ENCODE data around the gene LMAN1. TPM values are rescaled to one million over a fixed set of nuclear protein-coding genes. Genes with fewer than 3 reads are reported as not detected.

The LMAN1 gene
- total and polyA plus RNA-seq, 4 donors = 77.2 to 265 (median 98.6) TPM

- Histone ChIP-seq H3K36me3 (ENCODE audit: control insufficient read depth in 4 of 4, insufficient read depth in 3 of 4, low read depth in 1 of 4, low read length in 3 of 4) (peaks cover 0 to 28% (median 24%) of the 10 kb centered on the region in 4 donors), H3K4me1 (ENCODE audit: control insufficient read depth in 4 of 4, insufficient read depth in 4 of 4, low read length in 3 of 4) (peaks cover 4 to 15% (median 7%) of the 10 kb centered on the region in 4 donors), H3K27ac (ENCODE audit: low read depth in 1 of 2, low read length in 2 of 2) (peak overlapping the region; percentile 97 to 98), H3K4me3 (ENCODE audit: low read depth in 1 of 3, low read length in 3 of 3) (peak overlapping the region; percentile 80 to 99 (median 90)), H3K27me3 (ENCODE audit: control insufficient read depth in 4 of 4, insufficient read depth in 4 of 4, low read length in 3 of 4) (no peaks in the 10 kb centered on the region), H3K9ac (ENCODE audit: low read depth in 1 of 2, low read length in 2 of 2) (peak overlapping the region; percentile 97 to 98), H3K9me3 (ENCODE audit: control insufficient read depth in 4 of 4, low read length in 3 of 4) (no peaks in the 10 kb centered on the region)
- no peak for DNase-seq (ENCODE audit: low spot score)
- WGBS = 5% methylated on average over 4 of the region's 4 CpGs
- no peak for TF ChIP-seq RXRA (IDR thresholded peaks at IDR 0.05)
- TF ChIP-seq REST (IDR thresholded peaks at IDR 0.05) = peak; percentile 9
- no peak for TF ChIP-seq ZBTB33 (IDR thresholded peaks at IDR 0.05)
- TF ChIP-seq RAD21 (IDR thresholded peaks at IDR 0.05) = no peak
- TF ChIP-seq EGR1 (IDR thresholded peaks at IDR 0.05; ENCODE audit: low read depth in 2 of 2) = no peak
- TF ChIP-seq HNF4A (conservative IDR thresholded peaks at IDR 0.05) = no peak
- TF ChIP-seq MAX (IDR thresholded peaks at IDR 0.05) = no peak
- TF ChIP-seq TAF1 (conservative IDR thresholded peaks at IDR 0.05) = no peak
- peak in 1 of 2 donors; percentile 14 for TF ChIP-seq JUND (IDR thresholded peaks at IDR 0.05)
- no peak for TF ChIP-seq FOXA2 (IDR thresholded peaks at IDR 0.05)
- TF ChIP-seq FOXA1 (IDR thresholded peaks at IDR 0.05) = no peak
- no peak for TF ChIP-seq NR2F2 (IDR thresholded peaks at IDR 0.05)
- TF ChIP-seq HNF4G (IDR thresholded peaks at IDR 0.05) = no peak
Measured at GRCh38 chr18:59357928-59358327, 1.1 kb downstream of the LMAN1 start.

- H3K9ac ChIP-seq (ENCODE audit: low read depth in 1 of 2, low read length in 2 of 2) = no peak overlapping the region
- peaks cover 5 to 53% (median 50%) of the 10 kb centered on the region in 4 donors for H3K36me3 ChIP-seq (ENCODE audit: control insufficient read depth in 4 of 4, insufficient read depth in 3 of 4, low read depth in 1 of 4, low read length in 3 of 4)
- DNase-seq (ENCODE audit: low spot score) = no peak
- no peaks in the 10 kb centered on the region for H3K9me3 ChIP-seq (ENCODE audit: control insufficient read depth in 4 of 4, low read length in 3 of 4)
- WGBS = 93% methylated on average over 2 of the region's 2 CpGs
- H3K4me1 ChIP-seq (ENCODE audit: control insufficient read depth in 4 of 4, insufficient read depth in 4 of 4, low read length in 3 of 4) = peaks cover 4 to 12% (median 7%) of the 10 kb centered on the region in 4 donors
- H3K4me3 ChIP-seq (ENCODE audit: low read depth in 1 of 3, low read length in 3 of 3) = no peak overlapping the region
- no peak overlapping the region for H3K27ac ChIP-seq (ENCODE audit: low read depth in 1 of 2, low read length in 2 of 2)
- TF ChIP-seq REST (IDR thresholded peaks at IDR 0.05) (no peak), ATF3 (IDR thresholded peaks at IDR 0.05) (no peak), NR2F2 (IDR thresholded peaks at IDR 0.05) (no peak), MAX (IDR thresholded peaks at IDR 0.05) (no peak), HNF4A (conservative IDR thresholded peaks at IDR 0.05) (no peak), GABPA (IDR thresholded peaks at IDR 0.05 in 1 of 2, conservative IDR thresholded peaks at IDR 0.05 in 1 of 2) (no peak), CTCF (IDR thresholded peaks at IDR 0.05; ENCODE audit: low read depth, low read length, missing input control) (no peak)
- no peaks in the 10 kb centered on the region for H3K27me3 ChIP-seq (ENCODE audit: control insufficient read depth in 4 of 4, insufficient read depth in 4 of 4, low read length in 3 of 4)
Measured at GRCh38 chr18:59354731-59355130, 4.3 kb downstream of the LMAN1 start.
